Esophagus mucosa (tissue), 1 donor: Measurements from ENCODE around the gene ZC3H7A. TPM values are rescaled to one million over a fixed set of nuclear protein-coding genes. Genes with fewer than 3 reads are reported as not detected.

ENCODE experiments used
- ATAC-seq: fragments of 200-7000 bp; cut with Tn5 transposase; one replicate; pipeline ENCODE4 v1.9.1; 2020
- total RNA-seq: library from RNA; stranded (reverse); gene quantifications from one replicate; pipeline ENCODE4 v1.2.4, GENCODE V29; 2023
- donor health status: DM: yes; HTN: yes; CAD: no.

Gene ZC3H7A
- total RNA-seq, 1 donor from 2014 or later: 19.4 TPM

DNA sequence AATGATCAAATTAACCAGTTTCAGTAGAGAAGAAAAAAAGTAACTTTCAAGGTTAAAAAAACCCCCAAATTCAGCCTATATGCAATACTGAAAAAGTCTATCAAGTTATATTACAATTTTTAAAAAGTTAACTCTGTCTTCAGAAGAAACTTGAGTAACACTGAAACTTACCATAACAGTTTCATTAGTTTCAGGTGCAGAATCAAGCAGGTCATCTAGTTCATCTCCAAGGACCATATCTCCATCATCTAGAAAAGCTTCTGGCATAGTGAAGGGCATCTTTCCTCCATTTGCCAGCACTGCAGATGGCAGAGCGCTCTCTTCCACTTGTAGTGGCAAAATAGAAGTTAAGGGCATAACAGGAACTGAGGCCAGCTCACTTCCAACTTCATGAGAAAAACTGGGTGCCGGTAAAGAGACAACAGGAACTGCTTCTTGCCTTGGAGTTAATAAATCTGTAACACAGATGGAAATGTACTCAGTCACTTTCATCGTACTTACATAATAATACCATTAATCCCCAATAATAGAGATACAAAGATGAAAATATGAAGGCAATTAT lies 22.9 kb downstream of the ZC3H7A start:
- no peak for ATAC-seq

DNA sequence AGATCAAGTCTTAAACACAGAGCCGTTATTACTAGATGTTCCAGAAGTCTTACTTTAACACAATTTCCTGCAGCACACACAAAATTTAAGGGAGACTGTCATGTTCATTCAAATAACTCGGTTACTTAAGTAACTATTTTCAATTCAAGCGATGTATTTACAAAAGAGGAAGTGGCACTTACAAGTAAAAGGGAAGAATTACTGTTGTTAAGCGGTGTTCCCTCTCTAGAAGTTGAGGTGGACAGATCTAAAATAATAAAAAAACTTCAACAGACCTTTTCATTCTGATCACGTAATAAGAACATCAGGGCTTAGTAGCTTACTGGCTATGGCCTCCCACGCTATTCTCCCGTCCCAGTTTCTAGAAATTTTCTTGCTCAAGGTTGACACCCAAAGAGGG lies 28.2 kb downstream of the ZC3H7A start:
- no peak for ATAC-seq

DNA sequence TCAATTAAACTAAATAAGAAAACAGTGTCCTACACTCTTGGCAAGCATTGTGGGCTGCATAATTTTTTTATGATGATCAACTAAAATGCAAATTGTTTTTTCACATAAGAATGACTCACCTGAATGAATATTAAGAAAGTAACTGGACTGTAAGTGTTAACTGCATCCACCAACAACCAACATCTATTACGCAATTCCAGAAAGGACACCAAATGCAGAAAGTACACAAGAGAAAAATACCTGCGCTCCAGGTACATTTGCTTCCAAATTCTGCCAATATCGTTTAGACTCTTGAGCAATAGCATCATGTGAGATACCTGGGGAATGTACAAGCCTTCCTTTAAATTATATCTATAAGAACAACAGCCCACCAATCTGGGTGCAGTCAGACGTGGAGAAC lies 34.6 kb downstream of the ZC3H7A start:
- ATAC-seq: no peak

DNA sequence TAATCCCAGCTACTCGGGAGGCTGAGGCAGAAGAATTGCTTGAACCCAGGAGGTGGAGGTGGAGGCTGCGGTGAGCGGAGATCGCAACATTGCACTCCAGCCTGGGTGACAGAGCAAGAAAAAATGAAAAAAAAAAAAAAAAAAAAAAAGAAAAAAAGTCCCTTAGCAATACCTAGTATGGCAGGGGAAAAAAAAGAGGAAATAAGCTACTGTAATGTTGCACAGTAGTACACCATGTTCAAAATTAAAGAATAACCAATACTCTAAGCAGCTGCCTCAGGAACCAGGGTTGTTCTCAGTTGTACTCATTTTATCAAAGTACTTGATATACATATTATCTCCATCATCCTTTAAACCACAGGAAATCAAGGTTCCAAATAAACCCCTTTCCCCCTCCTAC lies 37.1 kb downstream of the ZC3H7A start:
- no peak for ATAC-seq

DNA sequence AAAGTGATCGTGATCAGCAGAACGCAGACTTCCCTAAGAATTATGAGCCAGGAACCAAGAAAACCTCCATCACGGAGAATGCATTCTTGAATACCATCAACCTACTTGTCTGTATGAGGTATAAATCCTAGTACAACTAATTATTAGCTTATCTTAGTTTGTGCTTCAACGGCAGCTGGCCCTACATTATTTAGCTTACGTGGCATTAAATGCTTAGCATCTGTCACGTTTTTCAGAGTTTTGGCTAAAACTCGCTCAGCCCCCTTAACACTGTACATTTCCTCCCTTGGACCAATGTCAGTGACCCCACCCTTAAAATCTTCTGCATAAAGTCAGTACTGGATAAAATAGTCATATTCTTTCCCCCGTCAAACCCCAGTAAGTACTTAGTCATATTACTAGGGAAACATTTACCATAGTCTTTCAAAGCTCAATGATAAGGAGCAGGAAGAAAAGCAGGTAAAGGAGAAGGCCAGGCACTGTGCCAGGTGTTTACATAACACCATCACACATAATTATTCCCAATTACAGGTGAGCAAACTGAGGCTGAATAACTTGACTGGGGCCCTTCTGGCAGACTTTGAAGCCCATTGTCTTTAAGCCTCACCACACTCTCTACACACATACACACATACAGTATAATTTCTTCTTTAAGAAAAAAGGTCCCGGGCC lies 37.8 kb downstream of the ZC3H7A start:
- no peak for ATAC-seq

DNA sequence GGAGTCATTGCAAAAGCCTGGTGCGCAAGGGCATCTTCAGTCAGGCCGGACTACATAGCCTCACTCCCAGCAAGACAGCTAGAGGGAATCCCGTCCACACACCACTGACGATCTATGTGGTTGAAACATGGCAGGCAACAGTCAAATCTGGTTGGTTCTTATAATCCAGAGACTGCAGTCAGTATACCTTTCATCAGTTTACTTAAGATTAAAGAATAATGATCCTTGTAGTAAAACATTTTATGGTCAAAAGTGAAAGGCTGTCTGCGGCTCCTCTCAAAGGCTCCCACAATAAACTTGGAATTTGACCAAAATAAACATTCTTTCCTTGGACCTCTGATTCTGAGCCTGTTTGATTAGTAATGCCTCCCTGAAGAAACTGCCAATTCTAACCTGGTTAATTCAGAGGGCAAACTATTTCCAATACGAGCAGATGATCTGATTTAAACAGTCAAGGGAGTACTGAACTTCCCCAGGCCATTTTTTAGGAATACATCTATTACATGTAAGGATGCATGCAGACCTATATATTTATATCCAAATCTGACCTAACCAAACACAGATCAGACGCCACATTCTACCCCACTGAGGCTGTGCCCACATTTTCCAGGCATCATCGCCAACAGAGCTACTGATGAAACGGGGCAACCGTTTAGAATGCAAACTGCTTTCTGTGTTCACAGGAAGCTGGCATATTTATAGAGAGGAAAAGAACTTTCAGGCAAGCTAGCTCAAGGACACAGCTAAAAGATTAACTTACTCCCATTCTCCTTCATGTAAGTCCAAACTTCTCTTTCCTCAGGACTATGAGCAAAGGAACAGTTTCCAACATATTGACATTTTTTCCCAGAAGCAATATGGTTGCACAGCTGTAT lies 39.1 kb downstream of the ZC3H7A start:
- ATAC-seq: no peak

DNA sequence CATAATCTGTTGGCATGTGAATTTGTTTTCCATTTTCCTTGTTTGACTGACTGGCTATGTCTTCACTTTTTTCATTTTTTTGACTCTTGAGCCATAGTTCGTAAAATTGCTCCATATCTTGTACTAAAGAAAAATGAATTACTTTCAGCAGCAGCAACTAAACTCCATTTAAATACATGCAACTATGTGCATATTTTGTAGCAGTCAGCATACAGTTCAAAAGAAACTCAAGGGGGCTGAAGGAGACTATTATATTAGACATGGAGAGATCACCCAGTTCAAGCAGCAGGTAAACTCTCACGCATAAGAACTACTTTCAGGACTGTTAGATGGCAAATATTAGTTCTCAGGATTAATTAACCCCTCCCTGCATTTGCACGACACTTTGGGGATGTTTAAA lies 40.8 kb downstream of the ZC3H7A start:
- no peak for ATAC-seq

DNA sequence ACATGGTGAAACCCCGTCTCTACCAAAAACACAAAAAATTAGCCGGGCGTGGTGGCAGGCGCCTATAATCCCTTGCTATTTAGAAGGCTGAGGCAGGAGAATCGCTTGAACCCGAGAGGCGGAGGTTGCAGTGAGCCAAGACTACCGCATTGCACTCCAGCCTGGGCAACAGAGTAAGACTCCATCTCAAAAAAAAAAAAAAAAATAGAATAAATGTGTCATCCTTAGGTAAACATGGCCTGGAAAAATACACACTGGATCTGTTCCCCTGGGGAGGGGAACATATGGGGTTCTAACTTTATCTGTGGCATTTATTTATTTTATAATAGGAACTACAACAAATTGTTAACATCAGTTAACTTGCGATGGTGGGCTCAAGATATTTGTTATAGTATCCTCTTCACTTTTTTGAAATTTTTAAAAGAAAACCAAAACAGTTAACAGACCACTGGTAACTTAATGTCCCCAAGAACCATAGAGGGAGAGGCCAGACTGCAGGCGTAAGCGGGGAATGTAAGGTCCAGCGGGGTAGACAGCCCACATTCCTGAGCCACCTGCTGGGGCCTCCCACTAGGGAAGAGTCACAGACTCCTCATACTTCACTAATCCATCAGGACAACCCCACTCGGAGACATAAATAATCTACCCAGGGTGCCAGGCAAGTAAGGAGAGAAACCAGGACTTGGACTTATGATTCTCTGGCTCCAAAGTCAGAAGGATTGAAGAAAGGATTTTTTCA lies 41.9 kb downstream of the ZC3H7A start:
- ATAC-seq: no peak

DNA sequence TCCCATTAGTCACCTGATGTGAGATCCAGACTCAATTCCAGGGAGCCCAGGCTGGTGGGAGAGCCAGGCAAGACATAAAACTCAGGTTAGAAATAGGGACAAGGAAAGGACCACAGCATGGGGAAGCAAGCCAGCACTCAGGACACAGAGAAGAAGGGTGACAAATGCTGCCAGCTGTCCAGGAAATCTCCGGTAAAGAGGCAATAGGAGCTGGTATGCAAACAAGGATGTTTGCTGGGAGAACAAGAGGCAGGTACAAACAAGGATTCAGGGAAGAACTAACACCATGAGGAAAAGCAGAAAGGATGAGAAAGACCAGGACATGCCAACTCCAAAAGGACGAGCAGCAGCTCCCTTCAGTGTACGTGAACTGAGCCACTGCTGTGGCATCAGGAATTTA lies 44.2 kb downstream of the ZC3H7A start:
- ATAC-seq: no peak

DNA sequence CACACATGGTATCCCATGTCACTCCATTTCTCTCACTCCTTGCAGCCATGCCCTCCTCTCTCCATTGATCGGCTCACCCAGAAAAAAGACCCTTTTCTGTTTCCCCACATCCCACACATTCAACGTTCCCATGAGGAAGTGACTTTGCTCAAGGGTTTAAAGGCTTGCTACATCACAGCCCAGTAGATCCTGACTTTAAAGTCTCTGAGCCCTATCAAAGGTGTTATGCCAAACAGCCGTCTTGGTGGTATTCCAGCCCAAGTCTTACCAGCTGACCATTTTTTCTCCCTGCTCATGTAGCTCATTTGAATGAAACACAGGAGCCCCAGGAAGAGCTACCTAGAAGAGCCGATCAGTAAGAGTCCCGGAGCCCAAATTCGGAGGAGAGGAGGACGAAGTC lies 47.0 kb downstream of the ZC3H7A start:
- ATAC-seq: no peak

DNA sequence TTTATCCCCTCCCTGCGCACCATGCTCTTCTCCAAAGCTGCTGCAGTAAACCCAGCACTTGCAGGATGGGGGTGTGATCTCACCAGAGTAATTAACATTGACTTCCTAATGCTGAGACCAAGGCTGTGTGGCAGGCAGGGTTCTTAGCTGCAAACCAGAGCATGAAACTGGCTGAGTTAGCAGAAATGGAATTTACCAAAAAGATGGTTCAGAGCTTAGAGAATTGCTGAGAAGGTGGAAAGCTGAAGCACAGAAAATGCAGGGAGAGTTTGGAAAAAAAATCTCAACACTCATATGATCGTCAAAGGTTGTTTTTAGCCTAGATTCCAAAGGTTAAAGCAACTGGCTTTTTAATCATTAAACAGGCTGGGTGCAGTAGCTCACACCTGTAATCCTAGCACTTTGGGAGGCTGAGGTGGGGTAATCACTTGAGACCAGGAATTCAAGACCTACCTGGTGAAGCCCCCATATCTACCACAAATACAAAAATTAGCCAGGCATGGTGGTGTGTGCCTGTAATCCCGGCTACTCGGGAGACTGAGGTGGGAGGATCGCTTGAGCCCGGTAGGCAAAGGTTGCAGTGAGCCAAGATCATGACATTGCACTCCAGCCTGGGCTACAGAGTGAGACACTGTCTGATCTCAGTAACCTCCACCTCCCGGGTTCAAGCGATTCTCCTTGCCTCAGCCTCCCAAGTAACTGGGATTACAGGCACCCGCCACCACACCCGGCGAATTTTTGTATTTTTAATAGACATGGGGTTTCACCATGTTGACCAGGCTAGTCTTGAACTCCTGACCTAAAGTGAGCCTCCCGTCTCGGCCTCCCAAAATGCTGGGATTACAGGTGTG lies 48.4 kb downstream of the ZC3H7A start:
- ATAC-seq: no peak

DNA sequence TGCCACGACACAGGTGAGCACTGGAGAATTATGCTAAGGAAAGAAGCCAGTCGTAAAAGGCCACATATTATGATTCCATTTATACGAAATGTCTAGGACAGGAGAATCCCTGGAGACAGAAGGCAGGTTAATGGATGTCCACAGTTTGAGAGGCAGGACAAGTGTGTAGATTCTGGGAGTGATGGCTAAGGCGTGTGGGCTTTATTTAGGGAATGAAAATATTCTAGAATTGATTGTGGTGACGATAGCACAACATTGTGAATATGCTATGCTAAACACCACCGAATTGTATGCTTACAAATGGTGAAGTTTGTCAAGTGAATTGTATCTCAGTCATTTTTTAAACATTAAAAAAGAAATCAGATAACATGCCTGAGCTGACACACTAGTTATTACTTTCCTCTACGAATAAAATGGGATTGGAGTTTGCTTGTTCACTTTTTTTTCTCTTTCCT lies 49.1 kb downstream of the ZC3H7A start:
- no peak for ATAC-seq

DNA sequence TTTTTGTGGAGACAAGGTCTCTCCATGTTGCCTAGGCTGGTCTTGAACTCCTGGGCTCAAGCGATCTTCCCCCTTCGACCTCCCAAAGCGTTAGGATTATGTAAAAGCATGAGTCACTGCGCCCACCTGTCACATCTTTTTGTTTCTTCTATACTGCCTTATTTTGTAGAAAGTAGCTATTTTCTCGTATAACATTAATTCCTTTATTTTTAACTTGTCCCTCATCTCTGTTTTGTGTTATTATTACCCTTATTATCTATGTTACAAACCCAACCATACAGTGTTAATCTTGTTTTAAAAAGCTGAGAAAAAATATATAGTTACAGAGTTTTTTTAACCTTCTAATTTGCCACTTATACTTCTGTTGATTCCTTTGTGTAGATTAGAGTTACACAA lies 53.0 kb downstream of the ZC3H7A start:
- ATAC-seq: no peak

DNA sequence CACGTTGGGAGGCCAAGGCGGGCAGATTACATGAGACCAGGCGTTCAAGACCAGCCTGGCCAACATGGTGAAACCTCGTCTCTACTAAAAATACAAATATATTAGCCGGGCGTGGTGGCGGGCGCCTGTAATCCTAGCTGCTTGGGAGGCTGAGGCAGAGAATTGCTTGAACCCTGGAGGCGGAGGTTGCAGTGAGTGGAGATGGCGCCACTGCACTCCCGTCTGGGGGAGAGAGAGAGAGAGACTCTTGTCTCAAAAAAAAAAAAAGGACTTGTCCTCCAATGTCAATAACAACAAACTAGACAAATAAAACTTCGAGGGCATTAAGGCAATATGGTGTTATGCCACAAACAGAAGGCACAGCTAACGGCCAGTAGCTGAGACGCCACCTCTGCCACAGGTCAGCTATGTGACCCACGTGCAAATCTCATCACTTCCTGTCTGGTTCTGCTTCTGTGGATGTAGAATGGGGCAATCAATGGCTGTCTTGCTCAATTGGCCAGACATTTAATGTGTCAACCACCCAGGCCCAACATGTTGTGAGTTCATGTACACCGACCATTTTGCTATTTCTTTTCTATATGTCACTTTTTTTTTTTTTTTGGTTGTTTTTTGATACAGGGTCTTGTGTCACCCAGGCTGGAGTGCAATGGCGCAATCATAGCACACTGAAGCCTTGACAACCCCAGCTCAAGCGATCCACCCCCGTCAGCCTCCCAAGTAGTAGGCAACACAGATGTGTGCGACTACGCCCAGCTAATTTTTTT lies 53.6 kb downstream of the ZC3H7A start:
- peak; percentile 9 for ATAC-seq

DNA sequence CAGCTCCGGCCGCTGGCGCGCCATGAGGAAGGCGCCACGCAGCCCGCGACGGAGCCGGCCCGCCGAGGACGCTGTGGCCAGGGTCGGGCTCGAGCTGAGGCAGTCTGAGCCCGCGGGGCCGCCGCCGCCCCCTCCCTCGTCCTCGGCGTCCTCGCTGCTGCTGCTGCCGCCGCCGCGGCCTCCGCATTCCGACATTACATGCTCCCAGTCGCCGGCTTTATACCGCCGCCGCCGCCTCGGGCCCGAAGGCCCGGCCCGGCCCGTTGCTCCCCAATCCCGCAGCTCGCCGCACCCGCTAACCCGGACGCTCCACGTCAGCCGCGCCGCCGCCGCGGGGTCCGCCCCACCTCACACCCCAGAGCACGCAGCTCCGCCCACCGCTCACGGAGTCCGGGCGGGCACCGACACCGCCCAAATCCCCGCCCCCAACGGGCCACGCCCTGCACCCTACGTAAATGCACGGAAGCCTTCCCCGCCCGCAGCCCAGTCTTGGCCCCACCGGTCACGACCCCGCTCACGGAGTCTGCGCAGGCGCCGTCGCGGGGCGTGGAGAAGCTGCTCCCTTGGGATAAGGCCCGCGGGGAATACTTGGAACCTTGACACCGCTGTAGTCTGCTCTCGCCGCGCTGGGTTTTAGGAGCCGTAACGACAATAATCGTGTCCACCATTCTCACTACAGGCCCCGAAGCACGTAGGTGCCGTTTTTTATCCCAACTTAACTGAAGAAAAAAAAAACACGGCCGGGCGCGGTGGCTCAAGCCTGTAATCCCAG lies 54.3 kb downstream of the ZC3H7A start, which contains the start of gene TXNDC11:
TXNDC11 (minus strand) TSS at position 322 of the 772 bp plus-strand sequence; CDS start at position 195, 127 bp downstream.
- peak; percentile 99 for ATAC-seq

DNA sequence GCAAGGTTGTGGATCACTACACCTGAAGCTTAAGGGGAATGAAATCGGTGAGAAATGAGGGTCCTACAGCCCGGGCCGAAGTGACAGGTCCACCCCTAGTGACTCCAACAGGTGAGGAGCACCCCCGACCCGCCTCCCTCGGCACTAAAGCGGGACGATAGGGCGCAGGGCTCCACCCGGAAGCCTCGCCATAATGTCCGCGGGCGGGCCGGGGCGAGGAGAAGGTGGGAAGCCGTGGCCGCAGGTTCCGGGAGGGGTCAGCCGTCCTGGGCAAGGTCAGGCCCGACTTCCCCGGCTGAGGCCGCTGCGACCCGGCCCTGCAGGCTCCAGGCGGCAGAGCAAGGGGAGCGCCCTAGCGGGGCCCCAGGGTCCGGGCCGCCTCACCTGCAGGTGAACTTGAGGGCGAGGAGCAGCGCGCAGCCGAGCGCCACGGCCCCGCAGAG lies 54.9 kb downstream of the ZC3H7A start:
- peak; percentile 45 for ATAC-seq

DNA sequence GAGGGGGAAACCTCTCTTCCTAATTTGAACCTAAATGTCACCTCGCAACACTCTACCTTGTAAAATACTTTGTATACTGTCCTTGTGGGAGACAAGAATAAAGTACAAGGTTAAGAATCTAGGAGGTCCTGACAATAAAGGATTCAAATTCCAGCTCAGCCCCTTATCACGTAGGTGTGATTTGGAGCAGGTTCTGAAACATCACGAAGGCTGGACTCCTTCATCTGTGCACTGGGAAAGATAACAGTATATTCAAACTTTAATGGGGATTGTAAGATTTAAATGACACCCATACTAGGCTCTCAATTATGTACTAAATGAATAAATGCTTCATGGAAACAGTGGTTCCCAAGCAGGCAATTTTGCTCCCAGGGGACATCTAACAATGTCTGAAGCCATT lies 56.5 kb downstream of the ZC3H7A start:
- no peak for ATAC-seq

DNA sequence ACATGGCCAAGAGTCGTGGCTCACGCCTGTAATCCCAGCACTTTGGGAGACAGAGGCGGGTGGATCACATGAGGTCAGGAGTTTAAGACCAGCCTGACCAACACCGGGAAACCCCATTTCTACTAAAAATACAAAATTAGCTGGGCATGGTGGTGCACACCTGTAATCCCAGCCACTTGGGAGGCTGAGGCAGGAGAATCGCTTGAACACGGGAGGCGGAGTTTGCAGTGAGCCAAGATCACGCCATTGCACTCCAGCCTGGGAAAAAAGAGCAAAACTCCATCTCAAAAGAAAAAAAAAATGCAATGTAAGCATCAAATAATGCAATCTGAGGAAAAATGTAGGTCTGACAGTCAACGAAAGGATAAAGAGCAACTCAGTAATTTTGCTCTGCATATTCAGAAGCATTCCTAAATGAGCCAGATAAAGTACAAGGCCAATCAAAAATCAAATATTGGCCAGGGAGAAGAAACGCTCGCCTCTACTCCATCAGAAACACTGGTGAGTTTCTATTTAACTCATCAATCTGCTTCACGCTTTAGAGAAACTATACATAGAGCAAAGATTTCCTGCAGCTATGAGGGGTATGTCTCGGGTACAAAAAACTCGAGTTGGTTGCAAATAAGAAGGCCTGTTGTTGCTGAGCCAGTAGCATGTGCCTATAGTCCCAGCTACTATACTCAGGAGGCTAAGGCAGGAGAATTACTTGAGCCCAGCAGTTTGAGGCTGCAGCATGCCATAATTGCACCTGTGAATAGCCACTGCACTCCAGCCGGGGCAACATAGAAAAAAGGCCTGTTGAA lies 58.1 kb downstream of the ZC3H7A start:
- ATAC-seq: no peak

DNA sequence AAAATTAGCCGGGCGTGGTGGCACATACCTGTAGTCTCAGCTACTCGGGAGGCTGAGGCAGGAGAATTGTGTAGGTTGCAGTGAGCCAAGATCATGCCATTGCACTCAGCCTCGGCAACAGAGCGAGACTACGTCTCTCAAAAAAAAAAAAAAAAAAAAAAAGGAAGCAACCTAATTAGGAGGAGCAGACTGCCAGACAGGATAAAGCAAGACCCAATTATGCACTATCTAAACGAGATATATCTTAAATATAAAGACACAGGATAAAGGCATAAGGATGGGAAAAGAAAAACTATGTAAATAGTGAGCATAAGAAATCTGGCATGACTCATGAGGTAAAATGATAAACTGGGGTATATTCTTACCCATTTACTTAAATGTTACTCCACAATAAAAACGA lies 59.3 kb downstream of the ZC3H7A start:
- ATAC-seq: no peak
